Heart left ventricle (tissue), 16 donors: Measurements from ENCODE around the gene SCOC. TPM values are rescaled to one million over a fixed set of nuclear protein-coding genes. Genes with fewer than 3 reads are reported as not detected.

Experiments
- ATAC-seq, 4 donors: fragments of 200-7000 bp; cut with Tn5 transposase; one replicate each; pipeline ENCODE4 v1.9.1; 2020 to 2022; ENCODE audit warnings: moderate library complexity in 4 of 4, mild to moderate bottlenecking in 3 of 4, moderate number of reproducible peaks in 1 of 4
- DNase-seq, 5 donors: peaks; one replicate each; pipeline ENCODE4 v3.0.0-alpha.2; 2020
- H3K27ac ChIP-seq, 12 donors: fragments of 200-600 bp; sonication (generic) in 4 of 12; one replicate each; pipeline versions ENCODE4 v1.5.0 to v1.8.0; 2016 to 2022; ENCODE audit warnings: mild to moderate bottlenecking in 2 of 12
- H3K27me3 ChIP-seq, 9 donors: fragments of 200-600 bp; sonication (generic) in 2 of 9; one replicate each; pipeline versions ENCODE4 v1.5.1 to v1.8.0; 2016 to 2022; ENCODE audit warnings: mild to moderate bottlenecking in 3 of 9
- H3K36me3 ChIP-seq, 9 donors: fragments of 200-600 bp; sonication (generic) in 2 of 9; one replicate each; pipeline versions ENCODE4 v1.5.0 to v1.8.0; 2018 to 2022; ENCODE audit warnings: mild to moderate bottlenecking in 2 of 9
- H3K4me1 ChIP-seq, 12 donors: fragments of 200-600 bp; sonication (generic) in 4 of 12; one replicate each; pipeline versions ENCODE4 v1.5.0 to v1.8.0; 2016 to 2022; ENCODE audit warnings: mild to moderate bottlenecking in 3 of 12
- H3K4me3 ChIP-seq, 12 donors: fragments of 200-600 bp; sonication (generic) in 4 of 12; one replicate each; pipeline versions ENCODE4 v1.5.0 to v1.8.0; 2017 to 2022; ENCODE audit warnings: mild to moderate bottlenecking in 9 of 12, moderate library complexity in 4 of 12
- H3K9me3 ChIP-seq, 12 donors: fragments of 200-600 bp; sonication (generic) in 4 of 12; one replicate each; pipeline versions ENCODE4 v1.5.0 to v1.8.0; 2016 to 2022; ENCODE audit warnings: mild to moderate bottlenecking in 1 of 12
- POLR2A ChIP-seq, 2 donors: fragments of 450-650 bp; IDR thresholded peaks; one replicate each; pipeline ENCODE4 v1.6.1; 2017; ENCODE audit warnings: antibody characterized with exemption in 2 of 2, mild to moderate bottlenecking in 2 of 2, moderate library complexity in 2 of 2
- WGBS, 4 donors: extraction: QIAGEN DNeasy Blood & Tissue Kit in 2 of 4; methylation state at CpG; one replicate each; pipeline versions ENCODE4 v1.1.5 to v1.1.7; 2013 to 2018; 5-methylcytosine and 5-hydroxymethylcytosine counted together
- intact Hi-C, 10 donors: fragments of 100-400 bp; cut with DNase I; formaldehyde crosslinking; loops; one replicate each; pipeline versions ENCODE4 v1.11.1 to v1.14.2; 2022
- polyA plus RNA-seq, 2 donors: library from polyadenylated mRNA; stranded (reverse); fragments of 200-250 nt; gene quantifications; one replicate each; pipeline ENCODE4 v1.2.3, GENCODE V29; 2013
- total RNA-seq, 9 donors: library from RNA; depleted of rRNA in 2 of 9; stranded (reverse); fragments of >200 nt in 2 of 9; fragmentation: NEBNext Ultra II Directional in 3 of 9; extraction: Animal tissue kit (Norgen Biotek cat#: 25700) in 3 of 9; gene quantifications; one replicate each; pipeline versions ENCODE4 v1.1.0 to v1.2.4, GENCODE V29; 2016 to 2023
- TF ChIP-seq, protein P1 (sequence below), 12 donors: fragments of 200-600 bp; sonication (generic) in 4 of 12; IDR thresholded peaks; one replicate each; pipeline versions ENCODE4 v1.5.0 to v1.8.0; 2018 to 2022; ENCODE audit warnings: antibody characterized with exemption in 12 of 12, mild to moderate bottlenecking in 5 of 12
- donor health status: ischemic (EF 13 %, LVEDD 7.1; RV severe dilation, severe dysfunction).
- donor health status: healthy with polysubstance abuse.
- donor health status: DM: no; HTN: yes; CAD: no.
- donor health status: DM: no; HTN: no; CAD: no.
- donor health status: ischemic (EF 25% LVEDD 6.9; RV normal size, moderate dysfunction).
- donor health status: ischemic (EF 25% LVEDD 5.7; RV mildly dilated, moderate dysfunction).
- donor health status: healthy.
- donor health status: DM: yes; HTN: yes; CAD: no.
- donor health status: ischemic (EF 35%, LVEDD 5.7; RV mildly dilated, moderate dysfunction).
- donor health status: nonischemic (EF 11% LVEDD 7.7; RV severe dilation, severe dysfunction).
- donor health status: DM: yes; HTN: yes; CAD: no.
- donor health status: PGD.
- donor health status: ischemic (EF 29% LVEDD 5.4; RV normal size, mild dysfunction).
- donor health status: nonischemic (EF 23%, LVEDD 6.1; RV moderate dilation, normal function).

SCOC gene
- total and polyA plus RNA-seq, 11 donors: 49.1 to 87.1 (median 70.3) TPM

DNA sequence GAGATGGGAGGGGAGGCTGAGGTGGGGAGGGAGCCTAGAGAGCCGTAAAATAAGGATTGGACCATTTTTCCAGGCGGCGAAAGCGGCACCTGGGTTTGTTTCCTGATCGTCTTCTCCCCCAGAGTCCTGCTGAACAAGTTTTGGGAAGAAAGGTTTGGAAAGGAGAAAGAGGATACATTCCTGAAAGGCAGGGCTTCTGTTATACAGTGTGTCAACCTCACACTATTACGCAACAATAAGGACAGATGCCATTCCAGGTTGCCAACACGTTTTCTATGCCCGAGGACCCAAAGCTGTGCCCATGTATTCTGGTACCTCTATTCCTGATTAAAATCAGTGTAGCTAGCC, 658 bp downstream of the SCOC start:
- TF ChIP-seq, protein P1, sequence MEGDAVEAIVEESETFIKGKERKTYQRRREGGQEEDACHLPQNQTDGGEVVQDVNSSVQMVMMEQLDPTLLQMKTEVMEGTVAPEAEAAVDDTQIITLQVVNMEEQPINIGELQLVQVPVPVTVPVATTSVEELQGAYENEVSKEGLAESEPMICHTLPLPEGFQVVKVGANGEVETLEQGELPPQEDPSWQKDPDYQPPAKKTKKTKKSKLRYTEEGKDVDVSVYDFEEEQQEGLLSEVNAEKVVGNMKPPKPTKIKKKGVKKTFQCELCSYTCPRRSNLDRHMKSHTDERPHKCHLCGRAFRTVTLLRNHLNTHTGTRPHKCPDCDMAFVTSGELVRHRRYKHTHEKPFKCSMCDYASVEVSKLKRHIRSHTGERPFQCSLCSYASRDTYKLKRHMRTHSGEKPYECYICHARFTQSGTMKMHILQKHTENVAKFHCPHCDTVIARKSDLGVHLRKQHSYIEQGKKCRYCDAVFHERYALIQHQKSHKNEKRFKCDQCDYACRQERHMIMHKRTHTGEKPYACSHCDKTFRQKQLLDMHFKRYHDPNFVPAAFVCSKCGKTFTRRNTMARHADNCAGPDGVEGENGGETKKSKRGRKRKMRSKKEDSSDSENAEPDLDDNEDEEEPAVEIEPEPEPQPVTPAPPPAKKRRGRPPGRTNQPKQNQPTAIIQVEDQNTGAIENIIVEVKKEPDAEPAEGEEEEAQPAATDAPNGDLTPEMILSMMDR (IDR thresholded peaks at IDR 0.05): no peak
- Histone ChIP-seq H3K27ac (peak overlapping the region; percentile 76 to 96 (median 94)), H3K4me1 (peaks cover 0 to 53% (median 31%) of the 10 kb centered on the region in 12 donors), H3K4me3 (peak overlapping the region; percentile 77 to 96 (median 84)), H3K9me3 (no peaks in the 10 kb centered on the region), H3K36me3 (peaks cover 0 to 2% (median under 1%) of the 10 kb centered on the region in 9 donors), H3K27me3 (no peaks in the 10 kb centered on the region)
- ATAC-seq: peak in 1 of 4 donors; percentile 7
- WGBS, 4 donors: 2 to 6% (median 5%) methylated on average over 8 of the region's 8 CpGs
- DNase-seq: no peak
- intact Hi-C loops: loop anchor here in 8 of 10 donors (5.0 to 10.0 kb wide), 4 partner anchors 53 to 381 kb away; partner anchors contain the start of genes ELMOD2 (in 3 of the 8), CLGN (in 1 of the 8) and TBC1D9 (in 1 of the 8)

DNA sequence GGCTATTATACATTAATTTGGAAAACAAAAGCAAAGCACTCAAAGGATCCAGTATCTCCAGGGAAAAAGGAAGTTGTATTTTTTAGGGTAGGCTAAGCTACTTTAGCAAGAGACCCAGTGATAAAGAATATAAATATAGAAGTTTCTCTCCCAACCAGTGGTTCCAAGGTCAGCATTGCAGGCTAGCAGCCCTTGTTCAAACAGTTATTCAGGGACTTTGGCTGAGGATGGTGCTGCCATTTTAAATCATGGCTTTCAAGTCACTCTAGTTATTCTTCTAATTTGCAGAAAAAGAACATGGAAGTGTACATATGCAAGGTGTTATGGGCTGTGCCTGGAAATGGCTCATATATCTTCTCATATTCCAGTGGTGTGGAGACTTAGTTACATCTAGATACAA, 9.3 kb downstream of the SCOC start:
- no peak overlapping the region for H3K4me3 ChIP-seq
- DNase-seq (no peak), ATAC-seq (peak in 1 of 4 donors; percentile 51)
- peak overlapping the region in 1 of 12 donors; percentile 6 for H3K27ac ChIP-seq
- H3K4me1 ChIP-seq: peaks cover 0 to 21% (median under 1%) of the 10 kb centered on the region in 12 donors
- intact Hi-C loops: no loop called here
- H3K9me3 ChIP-seq: no peaks in the 10 kb centered on the region
- no peak for TF ChIP-seq POLR2A (IDR thresholded peaks at IDR 0.05)
- TF ChIP-seq, protein P1 (IDR thresholded peaks at IDR 0.05): no peak
- H3K36me3 ChIP-seq: peaks cover 0 to 44% (median 31%) of the 10 kb centered on the region in 9 donors
- no peaks in the 10 kb centered on the region for H3K27me3 ChIP-seq

DNA sequence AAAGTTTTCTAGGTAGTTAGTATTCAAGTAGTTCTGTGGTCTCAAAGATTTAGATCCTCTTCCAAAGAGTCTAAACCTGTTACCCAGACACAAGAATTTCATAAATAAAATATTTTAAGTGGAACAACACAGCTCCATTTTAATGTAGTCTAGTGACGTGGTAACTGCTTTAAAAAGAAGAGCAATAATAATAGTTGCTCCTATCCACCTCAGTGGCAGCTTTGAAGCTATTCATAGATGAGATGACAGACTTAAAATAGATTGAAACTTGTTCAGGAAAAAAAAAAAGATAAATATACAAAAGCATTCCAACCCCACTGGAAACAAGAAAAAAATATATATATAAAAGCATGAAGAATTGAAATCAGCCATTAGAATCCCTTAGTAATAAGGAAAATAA, 14.6 kb downstream of the SCOC start:
- peak; percentile 44 to 72 (median 67) for ATAC-seq
- Histone ChIP-seq H3K4me1 (peaks cover 0 to 7% (median 0%) of the 10 kb centered on the region in 12 donors), H3K27ac (peak overlapping the region in 3 of 12 donors; percentile 11 to 18 (median 13))

DNA sequence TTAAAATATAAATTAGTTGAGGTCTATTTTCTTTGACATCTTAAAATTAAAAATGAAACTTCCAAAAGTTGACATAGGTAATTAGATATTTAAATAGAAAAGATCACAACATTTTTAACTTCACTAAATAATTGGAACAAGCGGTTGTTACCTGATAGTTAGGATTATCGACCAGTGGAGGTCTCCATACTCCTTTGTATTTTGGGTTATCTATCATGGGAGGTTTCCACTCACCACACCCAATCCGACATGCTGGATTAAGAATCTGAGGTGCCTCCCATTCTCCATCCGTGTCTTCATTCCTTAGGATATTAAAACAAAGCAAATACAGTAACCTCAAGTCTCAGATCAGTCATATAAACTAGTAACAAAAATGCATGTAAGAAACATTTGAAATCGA, 22.2 kb downstream of the SCOC start:
- no peaks in the 10 kb centered on the region for H3K9me3 ChIP-seq
- no peak for ATAC-seq
- intact Hi-C loops: no loop called here
- H3K4me3 ChIP-seq: no peak overlapping the region
- peaks cover 0 to 50% (median 0%) of the 10 kb centered on the region in 9 donors for H3K36me3 ChIP-seq
- TF ChIP-seq POLR2A (IDR thresholded peaks at IDR 0.05): no peak
- TF ChIP-seq, protein P1 (IDR thresholded peaks at IDR 0.05): no peak
- H3K27ac ChIP-seq: no peak overlapping the region
- H3K4me1 ChIP-seq: no peaks in the 10 kb centered on the region
- H3K27me3 ChIP-seq: no peaks in the 10 kb centered on the region
- DNase-seq: no peak
- WGBS, 4 donors: 69 to 78% (median 75%) methylated on average over 5 of the region's 5 CpGs

More for the DNA sequence above, 14.6 kb downstream of the SCOC start:
- no peaks in the 10 kb centered on the region for H3K9me3 ChIP-seq
- DNase-seq: no peak
- no peak overlapping the region for H3K4me3 ChIP-seq
- WGBS, 4 donors: 45 to 53% (median 50%) methylated on average over 1 of the region's 1 CpG
- H3K27me3 ChIP-seq: no peaks in the 10 kb centered on the region
- intact Hi-C loops: loop anchor here in 1 of 10 donors (5.0 kb wide), 1 partner anchor 39 kb away; the partner anchor contains the start of gene CLGN
- TF ChIP-seq, protein P1 (IDR thresholded peaks at IDR 0.05): no peak
- TF ChIP-seq POLR2A (IDR thresholded peaks at IDR 0.05): no peak
- peaks cover 0 to 25% (median 0%) of the 10 kb centered on the region in 9 donors for H3K36me3 ChIP-seq
